GM18508 (cell line): ENCODE measurements around the gene GGA1.
"Not testable (repeated sequence)": the region's sequence is repeated elsewhere in the genome, so short reads cannot be mapped to it uniquely, and the experiment has no call there.

Source experiments
- ATAC-seq: cut with Tn5 transposase; IDR thresholded peaks from one replicate; pipeline ENCODE4 v1.9.1; 2021; ENCODE audit warnings: moderate number of reproducible peaks; ENCODE audit not compliant: insufficient read depth, unreplicated experiment

Gene GGA1

GRCh38 chr22:37643225-37643847 lies 34.7 kb downstream of the GGA1 start:
- ATAC-seq, result no peak

- ATAC-seq, result no peak
Observed at GRCh38 chr22:37647317-37647716, 38.7 kb downstream of the GGA1 start.

- ATAC-seq, result no peak
Observed at GRCh38 chr22:37647928-37648327, 39.3 kb downstream of the GGA1 start.

- no peak for ATAC-seq
Observed at GRCh38 chr22:37650463-37651136, 42.0 kb downstream of the GGA1 start.

GRCh38 chr22:37654563-37655251 lies 46.1 kb downstream of the GGA1 start:
- ATAC-seq, result no peak

GRCh38 chr22:37655252-37655563 lies 46.6 kb downstream of the GGA1 start:
- no peak for ATAC-seq

GRCh38 chr22:37656583-37656982 lies 47.9 kb downstream of the GGA1 start:
- ATAC-seq, result not testable (repeated sequence)

- ATAC-seq, result no peak
Observed at GRCh38 chr22:37657590-37658132, 49.0 kb downstream of the GGA1 start.

GRCh38 chr22:37658133-37659065 lies 49.8 kb downstream of the GGA1 start, which contains the start of gene PDXP:
TSS of gene PDXP (plus strand) at chr22:37658723. CDS start at chr22:37658783, 60 bp downstream.
- peak; percentile 71 for ATAC-seq

GRCh38 chr22:37659066-37659896 lies 50.6 kb downstream of the GGA1 start:
- no peak for ATAC-seq

GRCh38 chr22:37659897-37660708 lies 51.5 kb downstream of the GGA1 start:
- ATAC-seq, result no peak

GRCh38 chr22:37660709-37661045 lies 52.0 kb downstream of the GGA1 start:
- no peak for ATAC-seq

- no peak for ATAC-seq
Observed at GRCh38 chr22:37661160-37661924, 52.7 kb downstream of the GGA1 start.

GRCh38 chr22:37662039-37662438 lies 53.4 kb downstream of the GGA1 start:
- no peak for ATAC-seq

GRCh38 chr22:37663521-37664140 lies 55.0 kb downstream of the GGA1 start:
- no peak for ATAC-seq

- ATAC-seq, result no peak
Observed at GRCh38 chr22:37664249-37665101, 55.8 kb downstream of the GGA1 start.

- no peak for ATAC-seq
Observed at GRCh38 chr22:37665487-37665886, 56.9 kb downstream of the GGA1 start.
